ENCODE measurements around the gene ODC1.
"Not testable (repeated sequence)": the region's sequence is repeated elsewhere in the genome, so short reads cannot be mapped to it uniquely, and the experiment has no call there.

The ODC1 gene

GRCh38 chr2:10447895-10448575, at the start of gene ODC1:
ODC1 (minus strand) TSS chr2:10448327; CDS start chr2:10445032, 3,295 bp downstream.
- peak; percentile 87 for DNase-seq

- peak; percentile 79 to 83 for DNase-seq
Measured at GRCh38 chr2:10497797-10498251, 49.7 kb upstream of the ODC1 start.

GRCh38 chr2:10495988-10496313, 47.8 kb upstream of the ODC1 start:
- no peak for DNase-seq

DNA sequence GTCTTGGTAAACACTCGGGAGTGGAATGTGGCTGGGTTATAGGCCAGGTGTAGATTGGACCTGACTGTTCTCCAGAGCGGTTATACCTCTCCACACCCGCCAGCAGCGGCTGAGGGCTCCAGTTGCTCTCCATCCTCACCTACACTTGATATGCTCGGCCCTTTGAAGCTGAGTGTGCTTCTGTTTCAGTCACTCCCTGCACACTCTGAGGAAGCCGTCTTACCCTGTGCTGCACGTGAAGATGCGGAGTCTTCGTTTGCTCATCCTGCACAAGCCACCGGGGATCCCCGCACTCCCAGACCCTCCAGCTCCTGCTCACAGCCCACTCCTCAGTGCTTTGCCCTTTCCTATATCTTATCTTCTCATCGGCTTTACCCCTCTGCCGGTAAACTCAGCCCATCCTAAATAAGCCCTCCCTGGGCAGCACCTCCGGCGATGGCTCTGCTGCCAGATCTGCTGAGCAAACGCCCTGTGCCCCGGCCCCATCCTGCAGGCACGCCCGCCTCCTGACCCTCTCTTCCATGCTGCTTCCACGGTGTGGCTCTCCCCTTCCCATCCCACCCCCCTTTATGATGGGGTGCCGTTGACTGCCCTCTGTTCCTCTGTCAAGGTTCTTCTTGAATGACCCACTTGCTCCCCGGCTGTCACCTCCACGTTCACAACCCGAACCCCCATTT, 47.3 kb upstream of the ODC1 start:
- DNase-seq = no peak

- DNase-seq = no peak
Measured at GRCh38 chr2:10494351-10495066, 46.4 kb upstream of the ODC1 start.

GRCh38 chr2:10493634-10494281, 45.6 kb upstream of the ODC1 start:
- no peak for DNase-seq

- no peak for DNase-seq
Measured at GRCh38 chr2:10493075-10493633, 45.0 kb upstream of the ODC1 start.

DNA sequence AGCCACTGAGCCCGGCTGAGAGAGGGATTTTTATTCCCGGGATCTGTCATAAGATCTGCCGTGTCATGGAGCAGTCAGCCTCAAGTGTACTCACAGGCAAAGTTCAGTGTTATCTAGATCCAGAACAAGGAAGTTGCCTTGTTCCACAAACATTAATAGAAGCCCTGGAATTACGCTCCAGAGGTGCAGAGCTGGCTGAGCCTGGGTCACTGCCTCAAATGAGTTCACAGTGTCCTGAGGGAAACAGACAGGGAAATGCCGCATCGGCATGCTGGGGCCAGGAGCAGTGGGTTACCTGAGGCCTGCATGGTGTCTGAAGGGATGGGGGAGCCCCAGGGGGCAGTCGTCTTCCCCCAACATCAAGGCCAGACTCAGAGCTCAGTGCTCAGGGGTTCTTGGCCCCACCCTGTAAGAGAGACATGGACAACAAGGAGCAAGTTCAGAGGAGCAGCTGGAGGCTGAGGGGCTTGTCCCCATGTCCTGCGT, 42.7 kb upstream of the ODC1 start:
- no peak for DNase-seq

- DNase-seq = no peak
Measured at GRCh38 chr2:10489842-10490555, 41.9 kb upstream of the ODC1 start.

DNA sequence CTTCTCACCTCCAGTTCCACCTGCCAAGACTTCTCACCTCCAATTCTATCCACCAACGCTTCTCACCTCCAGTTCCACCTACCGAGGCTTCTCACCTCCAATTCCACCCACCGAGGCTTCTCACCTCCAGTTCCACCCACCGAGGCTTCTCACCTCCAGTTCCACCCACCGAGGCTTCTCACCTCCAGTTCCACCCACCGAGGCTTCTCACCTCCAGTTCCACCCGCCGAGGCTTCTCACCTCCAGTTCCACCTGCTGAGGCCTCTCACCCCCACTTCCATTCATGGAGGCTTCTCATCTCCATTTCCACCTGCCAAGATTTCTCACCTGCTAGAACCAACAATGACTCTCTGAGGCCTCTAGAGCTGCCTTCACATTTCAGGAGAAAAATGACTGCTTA, 40.0 kb upstream of the ODC1 start:
- DNase-seq = not testable (repeated sequence)

DNA sequence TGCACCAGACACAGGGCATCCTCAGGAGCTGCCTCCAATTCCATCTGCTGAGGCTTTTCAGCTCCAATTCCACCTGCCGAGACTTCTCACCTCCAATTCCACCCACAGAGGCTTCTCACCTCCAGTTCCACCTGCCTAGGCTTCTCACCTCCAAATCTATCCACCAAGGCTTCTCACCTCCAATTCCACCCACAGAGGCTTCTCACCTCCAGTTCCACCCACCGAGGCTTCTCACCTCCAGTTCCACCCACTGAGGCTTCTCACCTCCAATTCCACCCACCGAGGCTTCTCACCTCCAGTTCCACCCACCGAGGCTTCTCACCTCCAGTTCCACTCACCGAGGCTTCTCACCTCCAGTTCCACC, 39.6 kb upstream of the ODC1 start:
- not testable (repeated sequence) for DNase-seq

DNA sequence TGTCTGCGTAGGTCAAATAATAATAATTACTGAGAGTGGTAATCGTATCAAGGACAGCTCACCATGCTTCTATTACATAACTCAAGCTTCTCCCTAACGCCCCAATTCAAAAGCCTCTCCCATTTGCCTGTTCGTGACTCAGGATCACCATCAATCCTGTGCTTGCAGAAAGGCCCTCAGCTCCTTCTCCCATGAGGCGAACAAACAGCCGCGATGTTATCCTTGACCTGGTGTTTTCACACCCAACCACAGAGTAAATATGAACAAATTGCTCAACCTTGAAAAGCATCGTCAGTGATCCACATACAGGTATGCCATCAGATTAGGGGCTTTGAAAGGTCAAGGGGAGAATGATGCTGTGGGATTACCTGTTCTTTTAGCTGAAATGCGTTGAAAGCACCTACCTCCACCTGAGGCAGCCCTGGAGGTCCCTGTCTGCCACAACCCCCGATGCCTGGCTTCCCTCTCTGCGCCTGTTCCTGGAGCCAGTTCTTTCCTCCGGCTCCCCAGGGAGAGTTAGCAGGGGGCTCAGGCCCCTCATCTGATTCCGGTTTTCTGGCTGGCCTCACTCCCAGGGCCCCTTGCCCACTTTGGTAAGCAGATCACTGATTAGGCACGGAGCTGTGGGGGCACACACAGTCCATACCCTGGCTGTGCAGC, 39.1 kb upstream of the ODC1 start:
- no peak for DNase-seq

DNA sequence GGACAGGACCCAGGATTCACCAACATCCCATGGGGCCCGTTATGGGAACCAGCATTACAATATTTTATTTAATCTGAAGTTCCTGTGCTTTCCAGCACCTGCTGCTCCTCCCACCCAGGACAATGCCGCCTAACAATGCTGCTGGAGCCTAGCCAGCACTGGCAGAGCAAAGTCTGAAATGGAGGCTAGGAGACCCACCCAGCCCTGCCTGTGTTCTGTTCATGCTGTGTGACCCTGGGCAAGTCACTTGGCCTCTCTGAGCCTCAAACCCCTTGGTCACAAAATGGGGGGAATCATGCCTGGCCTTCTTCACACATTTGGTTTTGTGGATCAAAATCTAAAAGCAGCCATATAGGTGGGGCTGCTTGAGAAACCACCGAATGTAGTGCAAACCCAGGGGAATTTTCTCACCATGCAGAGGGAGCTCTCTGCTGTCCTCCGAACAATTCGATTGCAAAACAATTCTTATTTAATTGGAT, 38.5 kb upstream of the ODC1 start:
- no peak for DNase-seq

GRCh38 chr2:10486091-10486490, 38.0 kb upstream of the ODC1 start:
- no peak for DNase-seq

- DNase-seq = no peak
Measured at GRCh38 chr2:10482913-10483312, 34.8 kb upstream of the ODC1 start.

GRCh38 chr2:10482460-10482859, 34.3 kb upstream of the ODC1 start:
- DNase-seq = no peak

DNA sequence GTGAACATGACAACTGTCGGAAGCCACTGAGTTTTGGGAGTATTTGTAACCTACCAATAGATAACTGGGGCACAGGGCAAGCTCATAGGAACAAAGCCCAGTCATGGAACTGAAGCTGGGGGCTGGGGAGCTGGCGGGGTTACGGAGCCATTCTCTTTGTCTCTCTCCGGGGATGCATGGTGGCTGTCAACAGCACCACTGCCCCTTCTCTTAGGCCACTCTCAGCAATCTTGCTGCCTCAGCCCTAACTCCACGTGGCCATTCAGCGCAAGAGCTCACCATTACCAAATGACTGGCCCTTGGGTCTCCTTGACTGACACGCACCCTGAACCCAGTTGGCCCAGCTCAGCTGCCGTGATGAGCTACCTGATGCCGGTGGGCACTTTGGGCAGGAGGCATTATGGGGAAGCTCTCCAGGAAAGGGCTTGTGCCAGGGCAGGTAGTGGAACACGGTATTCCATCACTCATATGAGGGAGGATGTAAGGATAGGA, 33.6 kb upstream of the ODC1 start:
- DNase-seq = no peak

DNA sequence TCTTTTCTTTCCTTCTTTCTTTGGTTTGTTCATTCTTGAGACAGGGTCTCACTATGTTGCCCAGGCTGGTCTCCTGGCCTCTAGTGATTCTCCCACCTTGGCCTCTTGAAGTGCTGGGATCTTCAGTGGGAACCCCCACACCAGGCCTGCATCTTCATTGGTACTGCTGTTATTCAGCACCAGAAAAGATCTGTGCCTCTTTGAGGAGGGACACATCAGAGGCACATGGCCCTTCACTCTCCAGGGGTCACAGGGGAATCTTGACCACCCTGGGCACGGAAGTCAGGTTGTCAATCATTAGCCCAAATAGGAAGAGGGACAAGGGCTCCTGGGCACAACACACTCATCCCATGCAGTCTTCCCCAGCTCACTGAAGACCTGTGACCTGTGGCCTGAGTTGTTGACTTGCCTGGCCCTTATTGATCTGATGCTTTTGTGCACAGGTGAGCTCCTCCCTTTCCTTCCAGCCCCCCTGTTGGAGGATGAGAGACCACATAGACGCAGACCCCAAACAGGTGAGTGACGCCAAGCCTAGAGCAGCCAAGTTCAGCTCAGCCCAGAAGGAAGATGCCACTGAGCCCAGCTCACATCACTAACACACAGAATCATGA, 33.0 kb upstream of the ODC1 start:
- no peak for DNase-seq

DNA sequence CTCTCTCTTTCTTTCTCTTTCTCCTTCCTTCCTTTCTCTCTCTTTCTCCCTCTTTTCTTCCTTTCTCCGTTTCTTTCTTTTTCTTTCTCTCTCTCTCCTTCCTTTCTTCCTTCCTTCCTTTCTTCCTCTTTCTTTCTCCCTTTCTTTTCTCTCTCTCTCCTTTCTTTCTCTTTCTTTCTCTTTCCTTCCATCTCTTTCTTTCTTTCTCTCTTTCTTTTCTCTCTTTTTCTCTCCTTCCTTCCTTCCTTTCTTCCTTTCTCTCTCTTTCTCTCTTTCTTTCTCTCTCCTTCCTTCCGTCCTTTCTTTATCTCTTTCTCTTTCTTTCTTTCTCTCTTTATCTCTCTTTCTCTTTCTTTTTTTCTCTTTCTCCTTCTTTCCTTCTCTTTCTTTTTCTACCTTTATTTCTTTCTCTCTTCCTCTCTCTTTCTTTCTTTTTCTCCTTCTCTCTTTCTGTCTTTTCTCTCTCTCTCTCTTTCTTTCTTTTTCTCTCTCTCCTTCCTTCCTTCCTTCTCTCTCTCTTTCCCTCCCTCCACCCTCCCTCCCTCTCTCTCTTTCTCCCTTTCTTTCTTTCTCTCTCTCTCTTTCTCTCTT, 32.3 kb upstream of the ODC1 start:
- DNase-seq = no peak

DNA sequence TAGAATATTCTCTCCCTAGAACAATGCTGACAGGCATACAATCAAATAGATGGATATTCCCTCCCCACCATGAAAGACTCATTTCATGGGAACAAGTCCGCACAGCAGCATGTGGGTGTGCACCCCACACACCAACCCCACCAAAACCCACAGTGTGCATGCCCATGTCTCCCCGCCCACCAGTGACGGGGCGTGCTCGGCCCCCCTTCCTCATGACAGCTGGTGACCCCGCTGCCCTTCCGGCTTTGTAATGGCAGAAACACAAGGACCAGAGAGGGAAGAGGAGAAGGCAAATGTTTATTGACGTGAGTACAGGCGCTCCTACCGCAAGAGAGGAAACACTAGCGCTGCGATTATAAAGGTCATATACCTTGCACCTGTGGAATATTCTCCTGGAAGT, 30.8 kb upstream of the ODC1 start:
- DNase-seq = no peak

DNA sequence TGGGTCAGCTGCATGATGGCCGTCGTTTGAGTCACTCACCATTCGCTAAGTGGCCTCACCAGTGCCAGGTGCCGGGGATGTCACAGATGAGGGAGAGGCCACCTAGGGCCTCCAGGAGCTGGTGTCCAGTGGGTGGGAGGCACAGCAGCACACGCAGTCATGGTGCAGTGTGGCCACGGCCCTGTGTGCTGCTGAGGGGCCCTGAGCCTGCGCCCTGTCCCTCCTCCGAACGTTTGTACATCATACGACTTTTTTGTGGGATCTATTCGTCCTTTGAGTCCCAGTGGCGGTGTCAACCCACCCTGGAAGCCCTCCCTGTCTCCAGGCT, 30.1 kb upstream of the ODC1 start:
- DNase-seq = no peak

All from Kasumi-1 (cell line).